Prostate gland (tissue), 2 donors: ENCODE results near the gene UNC119.

ENCODE experiments used
- CTCF ChIP-seq, 4 experiments: fragments of 200-600 bp in 2 of 4; fragments of 450-650 bp in 2 of 4; sonication (generic) in 2 of 4; IDR thresholded peaks; 1 replicate in 3 of 4; 2 replicates in 1 of 4; pipeline ENCODE4 v1.5.1; 2016 to 2019; ENCODE audit warnings: antibody characterized with exemption in 4 of 4, mild to moderate bottlenecking in 2 of 4, moderate library complexity in 2 of 4
- POLR2A ChIP-seq: fragments of 450-650 bp; IDR thresholded peaks from one replicate; pipeline ENCODE4 v1.6.1; 2016; ENCODE audit warnings: antibody characterized with exemption, mild to moderate bottlenecking
- POLR2AphosphoS5 ChIP-seq: sonication (generic); formaldehyde crosslinking; IDR thresholded peaks from one replicate; pipeline ENCODE4 v1.6.1; 2017; ENCODE audit warnings: antibody characterized with exemption

- TF ChIP-seq CTCF (IDR thresholded peaks at IDR 0.05) (no peak), POLR2A (no peak), POLR2AphosphoS5 (no peak)
Observed at GRCh38 chr17:28555022-28555421, 2.6 kb upstream of the UNC119 start.
